ENCODE measurements around the gene OTP.

- TF ChIP-seq CTCF (conservative IDR thresholded peaks at IDR 0.05; ENCODE audit: low read depth, low read length), result no peak
- no peak for TF ChIP-seq EZH2phosphoT487 (IDR thresholded peaks at IDR 0.05; ENCODE audit: borderline replicate concordance, low read length)
Observed at GRCh38 chr5:77633709-77634108, 4.8 kb downstream of the OTP start.

Data from PC-3 (cell line).